Measurements from ENCODE around the gene MAP3K5. TPM values are rescaled to one million over a fixed set of nuclear protein-coding genes. Genes with fewer than 3 reads are reported as not detected.

MAP3K5 gene
- polyA plus RNA-seq, 1 experiment: 2.5 TPM

DNA sequence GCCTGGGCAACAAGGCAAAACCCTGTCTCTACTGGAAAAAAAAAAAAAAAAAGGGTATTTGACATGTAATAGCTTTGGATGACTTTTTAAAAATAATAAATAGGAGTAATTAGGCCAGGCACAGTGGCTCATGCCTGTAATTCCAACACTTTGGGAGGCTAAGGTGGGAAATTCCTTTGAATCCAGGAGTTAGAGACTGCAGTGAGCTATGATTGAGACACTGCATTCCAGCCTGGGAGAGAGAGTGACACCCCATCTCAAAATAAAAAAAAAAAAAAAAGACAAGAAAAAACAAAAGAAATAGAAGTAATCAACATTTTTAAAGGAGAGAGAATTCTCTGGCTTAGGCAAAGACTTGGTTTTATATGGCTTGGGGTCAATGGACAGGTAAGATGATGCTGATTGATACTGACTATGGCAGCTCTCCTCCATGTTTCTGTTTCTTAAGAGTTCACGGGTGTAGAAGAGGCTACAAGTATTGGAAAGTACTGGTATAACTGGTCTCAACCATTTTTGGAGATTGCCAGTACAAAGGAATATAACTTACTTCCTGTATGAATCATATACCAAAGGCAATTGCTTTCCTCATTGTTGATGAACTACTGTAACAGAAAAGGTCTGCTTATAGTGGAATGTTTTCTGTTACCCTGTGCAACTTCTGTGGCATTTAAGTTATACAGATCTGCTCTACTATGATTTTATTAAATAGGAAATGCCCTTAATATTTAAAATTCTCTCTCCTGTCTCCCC is 10.1 kb downstream of the MAP3K5 start:
- H3K4me3 ChIP-seq (ENCODE audit: low read depth, low read length): no peak overlapping the region
- DNase-seq (ENCODE audit: low read depth): no peak
- ChIA-PET CTCF (interaction anchor here (0.6 to 2.2 kb wide), 3 partner anchors 10 to 258 kb away, joined by 3 to 8 read pairs (median 5); partner anchors contain the start of gene MAP3K5), POLR2A (no interaction called here)
- no peaks in the 10 kb centered on the region for H3K27me3 ChIP-seq (ENCODE audit: control insufficient read depth, insufficient read depth, low read length)
- H3K36me3 ChIP-seq (ENCODE audit: control insufficient read depth, insufficient read depth, low read length): no peaks in the 10 kb centered on the region
- TF ChIP-seq, protein P1, sequence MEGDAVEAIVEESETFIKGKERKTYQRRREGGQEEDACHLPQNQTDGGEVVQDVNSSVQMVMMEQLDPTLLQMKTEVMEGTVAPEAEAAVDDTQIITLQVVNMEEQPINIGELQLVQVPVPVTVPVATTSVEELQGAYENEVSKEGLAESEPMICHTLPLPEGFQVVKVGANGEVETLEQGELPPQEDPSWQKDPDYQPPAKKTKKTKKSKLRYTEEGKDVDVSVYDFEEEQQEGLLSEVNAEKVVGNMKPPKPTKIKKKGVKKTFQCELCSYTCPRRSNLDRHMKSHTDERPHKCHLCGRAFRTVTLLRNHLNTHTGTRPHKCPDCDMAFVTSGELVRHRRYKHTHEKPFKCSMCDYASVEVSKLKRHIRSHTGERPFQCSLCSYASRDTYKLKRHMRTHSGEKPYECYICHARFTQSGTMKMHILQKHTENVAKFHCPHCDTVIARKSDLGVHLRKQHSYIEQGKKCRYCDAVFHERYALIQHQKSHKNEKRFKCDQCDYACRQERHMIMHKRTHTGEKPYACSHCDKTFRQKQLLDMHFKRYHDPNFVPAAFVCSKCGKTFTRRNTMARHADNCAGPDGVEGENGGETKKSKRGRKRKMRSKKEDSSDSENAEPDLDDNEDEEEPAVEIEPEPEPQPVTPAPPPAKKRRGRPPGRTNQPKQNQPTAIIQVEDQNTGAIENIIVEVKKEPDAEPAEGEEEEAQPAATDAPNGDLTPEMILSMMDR (IDR thresholded peaks at IDR 0.05; ENCODE audit: insufficient read depth, low read depth, low read length): no peak

DNA sequence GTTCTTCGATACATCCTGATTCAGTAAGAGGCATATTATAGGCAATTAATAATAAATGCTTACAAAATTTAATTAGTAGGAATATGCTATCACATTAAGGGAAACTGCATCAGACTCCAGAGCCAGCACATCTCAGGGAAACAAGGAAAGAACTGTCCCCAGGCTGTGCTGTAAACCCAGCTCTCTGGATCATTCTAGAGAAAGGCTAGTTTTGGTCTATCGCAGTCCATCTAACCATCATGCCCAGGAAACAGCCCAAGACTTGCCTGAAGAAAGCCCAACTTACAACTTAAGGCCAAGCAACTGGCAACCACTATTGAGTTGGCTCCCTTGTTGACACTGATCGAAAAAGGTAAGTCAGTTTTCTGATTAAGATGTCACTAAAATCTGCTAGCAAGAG is 11.3 kb downstream of the MAP3K5 start:
- TF ChIP-seq, protein P1 (IDR thresholded peaks at IDR 0.05; ENCODE audit: insufficient read depth, low read depth, low read length): no peak
- Histone ChIP-seq H3K36me3 (ENCODE audit: control insufficient read depth, insufficient read depth, low read length) (no peaks in the 10 kb centered on the region), H3K27me3 (ENCODE audit: control insufficient read depth, insufficient read depth, low read length) (no peaks in the 10 kb centered on the region), H3K4me3 (ENCODE audit: low read depth, low read length) (no peak overlapping the region)
- POLR2A ChIA-PET: no interaction called here
- no peak for DNase-seq (ENCODE audit: low read depth)
- CTCF ChIA-PET: interaction anchor here (2.1 to 2.2 kb wide), 2 partner anchors 11 to 136 kb away, joined by 5 to 8 read pairs; partner anchors contain the start of gene MAP3K5

DNA sequence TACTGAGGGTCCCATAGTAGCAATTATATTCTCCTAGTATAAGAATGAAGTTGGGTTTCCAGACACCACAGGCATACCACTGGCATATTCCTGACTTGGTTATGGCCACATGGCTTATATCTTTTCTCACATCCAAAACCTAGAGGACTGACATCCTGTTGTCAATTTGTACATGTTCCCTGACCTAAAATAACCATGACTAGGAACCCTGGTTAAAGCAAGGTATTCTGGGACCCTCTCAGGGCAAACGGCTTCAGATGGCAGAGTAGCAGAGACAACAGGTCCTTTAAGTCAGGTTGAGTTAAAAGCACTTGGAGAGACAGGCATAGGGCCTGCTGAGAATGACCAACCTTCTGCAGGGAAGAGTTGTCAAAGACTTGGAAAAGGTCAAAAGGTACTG is 12.6 kb downstream of the MAP3K5 start:
- TF ChIP-seq, protein P1 (IDR thresholded peaks at IDR 0.05; ENCODE audit: insufficient read depth, low read depth, low read length): no peak
- DNase-seq (ENCODE audit: low read depth): no peak
- H3K27me3 ChIP-seq (ENCODE audit: control insufficient read depth, insufficient read depth, low read length): no peaks in the 10 kb centered on the region
- ChIA-PET CTCF (no interaction called here), POLR2A (no interaction called here)
- no peak overlapping the region for H3K4me3 ChIP-seq (ENCODE audit: low read depth, low read length)
- H3K36me3 ChIP-seq (ENCODE audit: control insufficient read depth, insufficient read depth, low read length): no peaks in the 10 kb centered on the region

DNA sequence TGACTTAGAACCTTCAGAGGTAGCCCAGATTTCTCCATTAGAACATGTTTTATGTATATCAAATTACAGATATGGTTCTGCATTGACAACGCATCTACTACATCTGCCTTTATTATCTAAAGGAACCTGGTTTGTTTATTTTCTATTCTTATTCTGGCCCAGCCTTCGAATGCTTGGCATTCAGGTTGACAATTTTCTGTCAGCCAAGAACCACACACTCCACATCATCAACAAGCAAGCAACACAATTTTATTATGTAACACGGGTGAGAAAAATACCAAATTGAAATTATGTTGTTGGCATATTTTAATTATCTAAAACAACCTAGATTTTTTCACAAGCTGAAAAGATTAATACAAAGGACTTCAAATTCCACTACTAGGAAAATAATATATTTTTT is 14.6 kb downstream of the MAP3K5 start:
- ChIA-PET CTCF (no interaction called here), POLR2A (no interaction called here)
- TF ChIP-seq, protein P1 (IDR thresholded peaks at IDR 0.05; ENCODE audit: insufficient read depth, low read depth, low read length): no peak
- no peak overlapping the region for H3K4me3 ChIP-seq (ENCODE audit: low read depth, low read length)
- H3K36me3 ChIP-seq (ENCODE audit: control insufficient read depth, insufficient read depth, low read length): no peaks in the 10 kb centered on the region
- DNase-seq (ENCODE audit: low read depth): no peak
- no peaks in the 10 kb centered on the region for H3K27me3 ChIP-seq (ENCODE audit: control insufficient read depth, insufficient read depth, low read length)

DNA sequence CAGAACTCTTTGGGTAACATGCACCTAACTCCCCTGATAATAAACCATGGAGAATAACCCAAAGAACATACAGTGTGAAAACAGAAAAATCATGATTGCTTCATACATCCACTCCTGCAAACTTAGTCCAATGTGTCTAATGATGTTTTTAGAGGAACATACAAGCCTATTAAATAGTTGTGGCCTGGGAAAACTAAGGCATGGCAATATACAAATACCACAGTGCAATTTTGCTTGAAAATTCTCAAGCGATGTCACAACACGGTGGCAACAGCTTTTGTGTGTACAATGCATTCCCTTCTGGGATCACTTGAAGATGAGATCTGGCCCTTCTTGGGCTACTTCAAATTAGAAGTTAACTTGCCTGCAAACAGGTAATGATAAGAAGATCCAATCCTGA is 16.7 kb downstream of the MAP3K5 start:
- POLR2A ChIA-PET: no interaction called here
- no peaks in the 10 kb centered on the region for H3K27me3 ChIP-seq (ENCODE audit: control insufficient read depth, insufficient read depth, low read length)
- CTCF ChIA-PET: interaction anchor here (0.5 to 1.6 kb wide), 3 partner anchors 16 to 196 kb away, joined by 3 to 7 read pairs (median 3); partner anchors contain the start of gene MAP3K5
- DNase-seq (ENCODE audit: low read depth): peak; percentile 53
- TF ChIP-seq, protein P1 (IDR thresholded peaks at IDR 0.05; ENCODE audit: insufficient read depth, low read depth, low read length): no peak
- no peak overlapping the region for H3K4me3 ChIP-seq (ENCODE audit: low read depth, low read length)
- H3K36me3 ChIP-seq (ENCODE audit: control insufficient read depth, insufficient read depth, low read length): no peaks in the 10 kb centered on the region
